Activated CD4-positive, alpha-beta T cell treated with anti-CD3 and anti-CD28 coated beads for 24 hours (primary cell): Measurements from ENCODE around the gene LENEP.

Experiments
- DNase-seq, 2 donors: peaks; one replicate each; pipeline ENCODE4 v3.0.0-alpha.2; 2020; ENCODE audit warnings: low read depth in 2 of 2

Gene LENEP

DNA sequence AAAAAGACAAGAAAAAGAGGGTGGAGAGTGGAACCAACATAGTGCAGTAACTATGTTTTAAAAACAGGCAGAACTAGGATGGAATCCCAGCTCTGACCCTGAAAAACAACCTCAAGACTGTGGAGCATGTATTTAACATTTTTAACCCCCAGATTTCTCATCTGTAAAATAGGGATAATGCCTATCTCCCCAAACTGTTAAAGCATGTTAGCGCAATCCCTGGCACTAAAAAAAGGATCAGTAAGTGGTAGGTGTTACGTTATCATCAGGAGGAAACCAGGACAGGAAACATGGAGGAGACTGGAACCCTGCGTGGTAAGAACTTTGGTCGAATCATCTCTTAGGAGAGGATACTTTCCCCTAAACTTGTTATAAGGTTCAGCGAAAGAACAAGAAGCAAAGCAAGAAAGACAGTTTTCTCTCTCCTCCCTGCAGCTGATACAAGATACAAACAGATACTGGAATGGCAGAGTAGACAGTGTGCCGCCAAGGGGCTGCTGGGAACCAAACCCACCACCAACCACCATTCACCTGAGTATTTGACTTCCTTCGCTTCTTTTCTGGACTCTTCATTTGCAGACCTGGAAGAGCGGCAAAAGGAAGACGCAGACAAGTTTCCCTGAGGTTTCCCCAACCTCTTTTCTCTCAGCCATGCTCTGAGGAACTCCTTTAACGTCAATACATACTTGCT, 32.8 kb upstream of the LENEP start:
- no peak for DNase-seq

DNA sequence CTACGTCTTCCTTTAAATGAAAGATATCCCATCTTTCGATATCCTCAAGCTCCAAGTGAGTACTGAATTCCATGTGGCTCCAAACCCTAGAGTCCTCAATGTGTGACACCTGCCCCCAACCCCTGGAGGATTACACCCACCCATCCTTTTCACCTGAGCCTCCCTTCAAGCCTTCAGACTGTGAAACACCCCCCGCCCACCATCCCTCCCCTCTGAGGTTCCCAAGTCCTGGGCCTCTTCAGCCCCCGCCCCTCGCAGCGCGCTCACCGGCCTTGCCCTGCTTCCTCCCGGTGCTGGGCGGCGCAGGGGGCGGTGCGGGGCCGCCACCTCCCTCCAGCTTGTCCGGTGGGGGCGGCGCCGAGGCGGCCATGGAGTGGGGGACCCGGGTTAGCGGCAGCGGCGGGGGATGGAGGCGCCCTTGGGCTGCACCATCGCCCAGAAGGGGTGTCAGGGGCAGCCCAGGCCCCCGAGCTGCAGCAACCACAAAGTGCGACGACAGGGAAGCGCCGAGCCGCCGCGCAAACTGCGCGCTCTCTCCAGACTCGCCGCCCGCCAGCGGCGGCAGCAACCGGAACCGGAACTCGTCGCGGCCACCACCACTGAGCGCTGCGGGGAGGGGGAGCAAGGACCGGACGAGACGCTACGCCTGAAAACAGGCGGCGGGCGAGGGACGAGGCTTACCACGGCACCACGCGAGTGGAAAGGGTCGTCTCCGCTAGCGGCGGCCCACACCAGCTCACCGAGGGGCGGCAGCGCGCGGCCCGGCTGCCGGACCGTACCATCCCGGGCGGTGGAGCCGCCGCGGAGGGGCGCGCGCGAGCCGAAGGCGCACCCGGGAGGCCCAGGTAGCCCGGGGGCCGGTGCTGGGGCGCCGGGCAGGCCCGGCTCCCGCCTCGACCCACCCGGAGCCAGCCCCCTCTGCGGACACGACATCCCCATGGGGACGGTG, 31.9 kb upstream of the LENEP start, which contains the start of gene PYGO2:
TSS of gene PYGO2 (minus strand) at position 576 of the 949 bp plus-strand sequence. CDS start at position 370, 206 bp downstream.
- DNase-seq, result peak; percentile 69 to 79

DNA sequence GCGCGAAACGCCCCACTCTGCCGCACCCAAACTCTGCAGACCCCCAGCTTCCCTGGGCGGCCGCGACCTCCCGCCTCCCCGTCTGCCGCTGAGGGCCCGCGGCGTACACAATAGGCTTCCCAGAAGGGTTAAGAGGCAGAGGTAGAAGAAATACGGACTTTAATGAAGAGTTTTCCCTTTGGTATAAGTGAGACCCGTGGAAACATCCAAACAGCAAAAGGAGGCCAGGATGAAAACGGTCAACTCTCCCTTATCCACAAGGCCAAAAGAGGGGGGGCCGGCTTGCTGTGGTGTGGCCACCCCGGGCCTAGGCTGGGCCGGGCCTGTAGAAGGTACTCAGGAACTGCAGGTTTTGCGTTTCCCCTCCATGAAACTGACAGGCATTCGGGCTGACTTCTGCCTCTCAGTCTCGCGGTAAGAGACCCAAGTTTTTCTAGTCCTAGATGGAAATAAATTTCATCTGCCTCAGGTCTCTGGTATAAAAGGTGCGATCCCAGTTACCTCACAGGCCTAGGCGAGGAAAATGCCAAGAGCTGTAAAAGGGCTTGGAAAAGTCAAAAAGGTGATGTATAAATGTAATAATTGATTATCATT, 31.1 kb upstream of the LENEP start:
- DNase-seq, result no peak

DNA sequence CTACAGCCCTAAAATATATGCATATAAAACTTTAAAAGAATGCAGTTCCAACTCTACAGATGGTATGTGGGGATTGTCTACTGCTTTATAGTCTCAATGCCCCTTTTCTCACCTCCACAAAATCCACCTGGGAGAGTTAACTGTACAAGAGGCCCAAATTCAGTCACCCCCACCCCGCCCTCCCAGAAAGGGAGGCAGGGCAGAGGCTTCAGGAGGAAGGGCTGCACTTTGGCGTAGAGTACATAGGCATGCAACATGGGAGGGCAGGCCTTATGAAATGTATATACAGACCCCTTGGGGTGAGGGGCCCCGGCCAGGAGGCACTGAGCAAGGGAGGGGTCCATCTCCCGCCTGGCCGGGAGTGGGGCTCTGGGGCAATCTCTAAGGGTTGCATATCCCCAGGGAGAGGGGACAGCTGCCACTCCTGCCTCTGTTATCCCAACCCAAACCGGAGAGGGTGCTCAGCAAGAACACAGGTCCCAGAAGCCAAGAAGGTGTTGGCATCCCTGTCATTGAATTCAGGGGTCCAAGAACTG, 30.5 kb upstream of the LENEP start:
- DNase-seq, result no peak

DNA sequence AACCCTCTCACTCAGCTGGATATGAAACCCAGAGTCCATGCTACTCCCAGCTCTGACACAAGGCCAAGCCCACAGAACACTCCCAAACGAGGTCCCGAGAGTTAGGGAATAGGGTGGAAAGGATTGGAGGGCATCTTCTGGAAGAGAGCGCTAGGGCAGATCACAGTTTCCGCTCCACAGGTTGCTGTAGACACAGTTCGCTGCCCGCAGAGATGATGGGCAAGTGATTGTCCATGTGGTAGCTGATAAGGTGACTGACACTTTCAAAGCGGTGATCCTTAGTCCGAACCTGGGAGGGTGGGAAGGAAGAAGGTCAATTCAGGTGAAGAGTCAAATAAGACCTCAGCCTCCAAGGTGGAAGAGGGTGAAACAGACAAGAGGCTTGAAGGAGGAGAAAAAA, 29.7 kb upstream of the LENEP start:
- DNase-seq, result no peak

DNA sequence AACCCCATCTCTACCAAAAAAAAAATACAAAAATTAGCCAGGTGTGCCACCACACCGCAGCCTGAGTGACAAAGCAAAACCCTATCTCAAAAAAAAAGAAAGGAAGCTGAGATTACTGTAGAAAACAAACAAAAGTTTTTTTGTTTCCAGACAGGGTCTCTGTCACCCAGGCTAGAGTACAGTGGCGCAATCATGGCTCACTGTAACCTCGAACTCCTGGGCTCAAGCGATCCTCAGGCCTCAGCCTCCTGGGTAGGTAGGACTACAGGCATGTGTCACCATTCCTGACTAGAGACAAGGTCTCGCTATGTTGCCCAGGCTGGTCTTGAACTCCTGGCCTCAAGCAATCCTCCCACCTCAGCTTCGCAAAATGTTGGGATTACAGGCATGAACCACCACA, 29.0 kb upstream of the LENEP start:
- no peak for DNase-seq

DNA sequence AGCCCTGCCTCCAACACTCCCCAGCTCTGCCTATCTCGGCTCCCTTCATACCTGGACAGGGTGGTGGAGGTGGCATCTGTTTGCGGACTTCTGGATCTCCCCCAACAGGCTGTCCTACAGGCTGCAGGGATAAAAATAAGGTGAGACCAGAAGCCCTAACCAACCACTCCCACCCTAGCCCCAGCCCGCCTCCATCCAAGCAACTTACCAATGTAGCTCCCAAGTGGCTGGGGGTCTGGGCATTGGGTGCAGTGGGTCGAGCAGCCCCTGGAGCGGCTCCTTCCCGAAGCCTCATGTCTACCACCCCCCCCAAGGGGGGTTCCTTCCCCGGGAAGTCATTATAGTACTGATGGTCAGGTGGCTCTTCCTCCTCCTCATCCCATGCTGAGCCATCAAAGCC, 27.3 kb upstream of the LENEP start:
- DNase-seq, result no peak

DNA sequence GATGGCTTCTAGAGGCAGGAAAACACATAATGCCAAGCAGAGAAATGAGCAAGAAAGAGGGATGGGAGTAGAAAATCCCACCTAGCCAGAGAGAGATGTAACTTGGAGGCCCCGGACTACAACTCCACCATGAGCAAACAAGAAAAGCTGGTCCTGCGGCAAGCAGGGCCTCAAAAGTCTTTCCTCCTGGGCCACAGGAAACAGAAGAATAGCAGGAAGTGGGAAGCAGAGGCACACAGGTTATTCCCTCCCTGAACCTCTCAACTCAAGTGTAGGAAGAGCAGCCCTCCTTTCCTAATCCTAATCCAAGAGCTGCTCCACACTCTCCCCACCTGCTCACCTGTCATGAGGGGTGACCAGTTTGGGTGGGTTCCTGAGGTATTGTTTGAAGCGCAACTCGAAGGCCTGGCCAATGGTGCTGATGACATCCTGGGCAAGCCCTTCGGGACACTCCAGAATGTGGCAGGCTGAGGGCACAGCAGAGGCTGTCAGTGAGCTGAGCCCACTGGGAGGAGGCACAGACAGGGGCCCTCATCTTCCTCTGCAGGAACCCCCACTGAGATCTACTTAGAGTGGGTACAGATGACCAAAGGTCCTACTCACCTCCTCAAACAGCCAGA, 25.9 kb upstream of the LENEP start:
- no peak for DNase-seq

DNA sequence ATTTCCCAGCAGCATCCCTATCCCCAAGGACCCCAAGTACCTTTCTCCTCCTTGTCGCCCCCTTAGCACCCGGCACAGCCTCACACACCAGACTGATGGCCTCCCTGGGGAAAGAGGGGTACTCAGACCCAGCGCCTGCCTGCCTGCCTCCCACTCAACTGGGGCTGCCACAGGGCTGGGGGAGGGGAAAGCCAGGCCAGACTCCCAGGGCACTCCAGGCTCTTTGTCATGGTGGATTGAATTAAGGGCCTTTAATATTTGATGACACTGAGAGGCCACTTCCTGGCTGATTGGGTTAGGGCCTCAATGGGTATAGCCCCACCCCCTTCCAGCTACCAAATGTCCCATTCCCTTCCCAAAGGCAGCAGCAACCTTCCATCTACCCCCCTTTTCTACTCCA, 24.7 kb upstream of the LENEP start:
- no peak for DNase-seq

DNA sequence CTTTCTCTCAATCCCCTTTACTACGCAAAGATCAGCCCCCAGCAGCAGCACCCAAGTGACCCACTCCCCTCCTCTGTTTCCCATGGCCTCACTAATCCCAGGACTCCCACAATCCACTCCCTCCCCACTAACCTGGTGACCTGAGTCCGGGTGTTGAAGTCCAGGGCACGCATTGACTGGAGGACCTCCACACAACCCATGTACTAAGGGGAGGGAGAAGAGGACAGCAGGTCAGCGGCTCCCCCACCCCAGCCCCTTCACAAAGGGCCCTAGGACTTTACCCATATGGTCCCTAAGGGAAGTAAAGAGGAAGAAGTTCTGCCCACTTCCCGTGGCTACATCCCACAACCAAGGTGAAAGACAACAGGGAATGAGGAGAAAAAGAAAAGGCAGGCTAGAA, 24.1 kb upstream of the LENEP start:
- DNase-seq, result no peak

DNA sequence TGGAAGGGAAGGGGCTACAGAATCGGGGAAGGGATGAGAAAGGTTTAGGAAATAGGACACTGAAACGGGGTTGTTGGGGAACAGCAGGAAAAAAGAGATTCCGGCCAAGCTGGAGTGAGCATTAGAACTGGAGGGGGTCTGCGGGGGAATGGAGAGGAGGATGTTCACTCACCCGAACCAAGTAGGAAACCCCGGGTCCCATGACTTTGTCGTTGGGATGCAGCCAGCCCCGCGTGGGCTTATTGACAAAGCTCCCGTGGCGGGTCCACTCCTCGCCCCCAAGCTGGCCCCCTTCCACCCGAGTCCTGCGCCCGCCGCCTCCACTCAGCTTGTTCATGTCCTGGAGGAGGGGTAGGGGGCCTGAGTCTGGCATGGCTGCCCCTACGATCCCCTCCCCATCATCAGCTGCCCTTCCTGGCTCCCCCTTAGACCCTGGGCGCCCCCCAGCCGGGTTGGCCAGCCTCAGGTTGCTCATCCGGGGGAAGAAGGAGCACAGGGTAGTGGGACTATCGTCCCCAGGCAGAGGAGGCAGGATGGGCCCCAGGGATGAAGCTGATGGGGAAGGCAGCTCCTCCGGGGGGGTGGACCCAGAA, 23.4 kb upstream of the LENEP start:
- DNase-seq, result no peak

DNA sequence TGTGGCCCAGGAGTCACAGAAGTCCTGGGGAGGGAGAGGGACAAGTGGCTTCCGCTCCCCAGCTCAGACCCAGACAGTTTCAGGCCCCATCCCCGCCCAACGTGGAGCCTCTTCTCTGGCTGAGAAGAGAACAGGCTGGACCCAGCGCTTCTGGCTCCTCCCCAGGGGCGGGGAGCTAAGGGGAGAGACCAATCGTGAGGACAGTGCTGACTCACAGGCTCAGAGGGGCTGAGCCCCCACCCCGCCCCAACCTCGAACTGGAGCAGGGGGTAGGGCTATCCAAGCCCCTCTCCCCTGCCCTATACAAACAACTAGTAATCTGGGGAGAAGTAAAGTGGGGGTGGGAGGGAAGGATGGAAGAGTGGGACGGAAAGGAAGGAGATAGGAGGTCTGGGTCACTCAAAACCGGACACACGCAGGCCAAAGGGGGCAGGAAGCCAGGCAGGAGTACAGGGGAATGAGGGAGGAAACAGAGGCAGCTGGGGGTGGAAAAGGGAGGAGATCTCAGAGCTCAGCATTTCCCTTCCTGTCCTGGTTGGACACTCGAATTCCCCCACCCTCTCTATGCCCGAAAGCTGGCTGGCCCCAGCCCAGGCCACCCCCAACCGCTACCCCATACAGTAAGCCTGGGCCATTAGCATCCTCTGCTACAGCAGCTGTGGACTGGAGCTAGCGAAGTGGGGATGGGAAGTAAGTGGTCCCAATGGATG, 22.6 kb upstream of the LENEP start, which contains the start of gene SHC1:
TSS of gene SHC1 (minus strand) at position 117 of the 710 bp plus-strand sequence. CDS start 221 bp downstream, outside the sequence.
- DNase-seq, result peak in 1 of 2 donors; percentile 38

DNA sequence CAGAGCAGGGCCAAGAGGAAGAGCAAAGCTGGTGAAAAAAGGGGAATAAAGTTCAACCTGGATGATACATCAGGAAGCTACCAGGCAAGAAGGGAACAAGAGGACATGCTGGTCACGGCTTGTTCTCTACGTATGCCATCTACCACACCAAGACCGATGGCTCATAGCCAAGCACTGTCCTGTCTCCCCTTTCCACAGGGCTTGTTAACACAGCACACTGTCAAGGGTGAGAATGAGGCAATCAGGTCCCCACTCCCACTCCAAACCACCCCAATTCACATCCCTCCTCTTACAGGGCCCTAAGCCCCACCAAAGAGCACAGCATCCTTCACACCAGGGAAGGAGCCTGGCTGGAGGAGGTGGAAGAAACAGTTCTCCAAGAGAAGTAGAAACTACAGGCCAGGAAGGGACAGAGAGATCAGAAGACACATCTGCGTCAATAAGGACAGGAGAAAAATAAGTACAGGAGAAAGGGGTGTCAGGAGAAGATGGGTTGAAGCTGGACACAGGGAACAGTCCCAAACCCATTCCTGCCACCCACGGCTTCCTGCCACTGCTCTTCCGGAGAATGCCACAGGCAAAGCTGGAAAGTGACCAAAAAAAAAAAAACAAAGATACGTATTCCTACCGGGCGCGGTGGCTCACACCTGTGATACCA, 21.9 kb upstream of the LENEP start:
- DNase-seq, result no peak

DNA sequence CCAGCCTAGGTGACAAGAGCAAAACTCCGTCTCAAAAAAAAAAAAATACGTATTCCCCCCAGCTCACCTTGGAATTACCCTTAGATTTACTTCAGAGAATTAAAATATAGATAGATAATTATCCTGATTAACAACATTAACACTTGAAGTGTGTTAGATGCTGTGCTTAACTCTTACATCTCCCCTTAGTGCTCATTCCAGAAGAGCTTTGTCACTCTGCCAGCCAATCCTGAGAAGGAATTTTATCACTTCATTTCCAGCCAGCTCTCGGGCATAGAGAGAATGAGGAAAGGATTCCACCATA, 21.2 kb upstream of the LENEP start:
- DNase-seq, result no peak

DNA sequence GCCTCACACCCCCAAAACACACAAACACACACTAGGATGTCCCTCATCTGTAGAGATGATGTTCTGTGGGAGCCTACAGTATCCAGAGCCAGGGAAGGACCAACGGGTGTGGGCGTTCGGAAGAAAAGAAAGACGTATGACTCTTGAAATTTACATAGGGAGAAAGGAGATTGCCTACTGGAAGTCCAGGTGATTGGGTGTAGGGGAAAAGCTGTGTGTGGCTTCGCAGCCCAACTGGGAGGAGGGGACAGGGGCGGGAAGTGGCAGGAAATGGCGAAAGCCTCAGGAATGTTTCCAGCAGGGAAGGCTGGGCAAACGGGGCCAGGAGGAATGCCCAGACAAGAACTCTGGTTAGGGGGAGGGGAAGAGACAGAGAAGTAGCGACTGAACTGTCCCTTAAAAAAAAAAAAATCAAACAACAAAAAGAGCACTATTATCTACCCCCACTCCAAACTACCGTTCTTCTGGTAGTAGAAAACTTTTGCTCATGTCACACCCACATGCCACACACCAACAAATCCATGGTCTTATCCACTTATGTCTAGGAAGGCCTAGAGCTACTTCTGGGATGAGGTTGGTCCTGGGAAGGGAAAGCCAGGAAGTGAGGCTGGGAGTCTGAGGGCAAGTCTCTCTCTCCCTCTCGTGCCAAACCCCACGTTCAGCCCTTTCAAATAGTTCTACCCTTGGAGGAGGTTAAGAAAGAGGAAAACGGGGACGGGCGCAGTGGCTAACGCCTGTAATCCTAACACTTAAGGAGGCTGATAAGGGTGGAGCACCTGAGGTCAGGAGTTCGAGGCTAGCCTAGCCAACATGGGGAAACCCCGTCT, 20.7 kb upstream of the LENEP start:
- no peak for DNase-seq

DNA sequence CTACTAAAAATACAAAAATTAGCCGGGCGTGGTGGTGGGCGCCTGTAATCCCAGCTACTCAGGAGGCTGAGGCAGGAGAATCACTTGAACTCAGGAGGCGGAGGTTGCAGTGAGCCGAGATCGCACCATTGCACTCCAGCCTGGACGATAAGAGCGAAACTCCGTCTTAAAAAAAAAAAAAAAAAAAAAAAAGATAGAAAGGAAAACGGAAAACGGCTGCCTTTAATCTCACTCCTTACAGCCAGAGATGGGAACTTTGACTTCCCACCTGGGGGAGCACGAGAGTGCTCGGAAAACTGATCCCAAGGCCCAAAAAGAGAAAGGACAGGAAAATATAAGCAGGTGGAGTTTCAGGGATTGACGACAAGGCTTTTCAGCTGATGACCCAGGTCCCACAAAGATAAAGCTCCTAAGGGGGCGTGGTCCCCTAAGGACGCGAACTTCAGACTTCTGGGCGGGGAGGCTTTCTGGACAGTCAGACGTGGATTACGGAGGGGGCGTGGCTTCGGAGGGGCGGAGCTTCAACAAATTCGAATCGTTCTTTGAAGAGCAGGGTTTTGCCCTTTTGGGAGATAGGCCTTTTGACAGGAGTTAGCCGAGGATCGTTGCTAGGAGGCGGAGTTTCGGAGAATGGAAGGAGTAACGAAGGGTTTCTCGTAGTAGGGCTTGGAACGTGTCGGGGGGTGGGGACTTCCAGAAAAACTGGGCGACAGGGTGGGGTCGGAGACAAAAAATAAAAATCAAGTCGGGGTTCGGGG, 19.9 kb upstream of the LENEP start:
- DNase-seq, result peak; percentile 89 to 97

DNA sequence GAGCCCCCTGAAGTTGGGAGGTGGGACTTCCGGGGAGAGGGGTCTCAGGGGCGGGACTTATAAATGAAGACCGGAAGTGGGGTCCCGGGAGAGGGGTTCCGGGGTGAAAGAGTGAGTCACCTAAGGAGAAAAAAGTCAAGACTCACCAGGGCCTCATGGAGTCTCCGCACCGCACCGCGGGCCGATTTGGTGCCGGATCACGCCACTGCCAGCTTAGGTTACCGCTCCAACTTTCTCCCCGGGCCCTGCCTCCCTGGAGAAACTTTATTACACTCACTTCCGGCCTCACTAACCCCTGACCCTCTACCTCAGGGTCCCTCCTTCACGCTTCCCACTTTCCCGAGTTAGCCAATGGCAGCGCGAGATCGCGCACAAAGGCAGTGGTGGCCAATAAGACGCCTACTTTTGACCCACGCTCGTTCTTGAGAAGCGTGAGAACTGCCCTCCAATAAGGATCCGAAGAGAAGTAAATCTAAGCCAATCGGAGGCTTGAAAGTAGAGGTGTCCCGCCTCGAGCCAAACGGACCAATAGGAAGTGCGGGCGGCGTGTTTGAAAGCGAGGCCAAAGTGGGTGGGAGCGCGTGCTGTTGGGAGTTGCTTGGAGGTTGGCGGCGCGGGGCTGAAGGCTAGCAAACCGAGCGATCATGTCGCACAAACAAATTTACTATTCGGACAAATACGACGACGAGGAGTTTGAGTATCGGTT, 19.1 kb upstream of the LENEP start, which contains the start of gene CKS1B:
TSS of gene CKS1B (plus strand) at position 580 of the 706 bp plus-strand sequence. CDS start at position 645, 65 bp downstream.
- DNase-seq, result peak; percentile 90 to 92
